GM23338 (cell line): ENCODE results near the gene GRID2IP. TPM values are rescaled to one million over a fixed set of nuclear protein-coding genes. Genes with fewer than 3 reads are reported as not detected.

Experiments used
- ATAC-seq: fragments of 200-7000 bp; cut with Tn5 transposase; 3 replicates; pipeline ENCODE4 v1.9.1; 2020
- DNase-seq: peaks from one replicate; pipeline ENCODE4 v3.0.0-alpha.2; 2015; ENCODE audit warnings: low spot score
- H2AFZ ChIP-seq: fragments of 200-600 bp; sonication (generic); 2 replicates; pipeline ENCODE4 v1.8.0; 2016; ENCODE audit warnings: antibody characterized with exemption, mild to moderate bottlenecking, moderate library complexity
- H3F3A ChIP-seq: fragments of 200-600 bp; sonication (generic); replicated peaks from 2 replicates; pipeline ENCODE4 v1.8.0; 2017; ENCODE audit warnings: antibody characterized with exemption, mixed run types, low read depth
- H3K27ac ChIP-seq: fragments of 200-600 bp; sonication (generic); 2 replicates; pipeline ENCODE4 v1.6.1; 2016; ENCODE audit warnings: low read depth
- H3K27me3 ChIP-seq: fragments of 200-600 bp; sonication (generic); 2 replicates; pipeline ENCODE4 v1.8.0; 2016; ENCODE audit warnings: mild to moderate bottlenecking, mixed run types, moderate library complexity; ENCODE audit not compliant: insufficient read depth
- H3K36me3 ChIP-seq: fragments of 200-600 bp; sonication (generic); 2 replicates; pipeline ENCODE4 v1.8.0; 2016; ENCODE audit warnings: mild to moderate bottlenecking; ENCODE audit not compliant: insufficient read depth
- H3K4me1 ChIP-seq: fragments of 200-600 bp; sonication (generic); 2 replicates; pipeline ENCODE4 v1.8.0; 2016; ENCODE audit warnings: mild to moderate bottlenecking, moderate library complexity; ENCODE audit not compliant: insufficient read depth
- H3K4me2 ChIP-seq: fragments of 200-600 bp; sonication (generic); 2 replicates; pipeline ENCODE4 v1.7.1; 2017; ENCODE audit warnings: mixed run types
- H3K4me3 ChIP-seq: fragments of 200-600 bp; sonication (generic); 2 replicates; pipeline ENCODE4 v1.6.1; 2016; ENCODE audit warnings: mixed run types
- H3K79me2 ChIP-seq: fragments of 200-600 bp; sonication (generic); replicated peaks from 2 replicates; pipeline ENCODE4 v1.8.0; 2017; ENCODE audit warnings: mild to moderate bottlenecking; ENCODE audit not compliant: insufficient read depth
- H3K9me2 ChIP-seq: fragments of 200-600 bp; sonication (generic); 2 replicates; pipeline ENCODE4 v1.8.0; 2017; ENCODE audit not compliant: insufficient read depth
- H4K20me1 ChIP-seq: fragments of 200-600 bp; sonication (generic); replicated peaks from 2 replicates; pipeline ENCODE4 v1.8.0; 2017; ENCODE audit warnings: mild to moderate bottlenecking; ENCODE audit not compliant: insufficient read depth
- H3K27ac Mint-ChIP-seq: 2 replicates; pipeline ENCODE4 v1.8.0; 2020; ENCODE audit warnings: inconsistent platforms, mild to moderate bottlenecking, moderate library complexity, mixed read lengths
- H3K27me3 Mint-ChIP-seq: 3 replicates; pipeline ENCODE4 v1.8.0; 2022; ENCODE audit warnings: low read depth, mild to moderate bottlenecking, moderate library complexity, mixed read lengths, inconsistent platforms; ENCODE audit not compliant: insufficient read depth, poor library complexity
- H3K36me3 Mint-ChIP-seq: 3 replicates; pipeline ENCODE4 v1.8.0; 2021; ENCODE audit warnings: low read depth, mild to moderate bottlenecking, inconsistent platforms, moderate library complexity, mixed read lengths
- H3K4me1 Mint-ChIP-seq: 3 replicates; pipeline ENCODE4 v1.8.0; 2020; ENCODE audit warnings: mild to moderate bottlenecking, inconsistent platforms, mixed read lengths
- H3K4me3 Mint-ChIP-seq: 3 replicates; pipeline ENCODE4 v1.8.0; 2021; ENCODE audit warnings: moderate library complexity, mild to moderate bottlenecking, inconsistent platforms, mixed read lengths
- H3K9me3 Mint-ChIP-seq: 3 replicates; pipeline ENCODE4 v1.8.0; 2020; ENCODE audit warnings: moderate library complexity, mild to moderate bottlenecking, inconsistent platforms, mixed read lengths
- CTCF ChIP-seq, 2 experiments: fragments of 200-600 bp in 1 of 2; sonication (generic) in 1 of 2; conservative IDR thresholded peaks; 2 replicates each; pipeline versions ENCODE4 v1.5.1 to v1.6.1; 2016 to 2017; ENCODE audit warnings: antibody characterized with exemption in 2 of 2, low read depth in 2 of 2, mild to moderate bottlenecking in 2 of 2, moderate library complexity in 1 of 2
- ETS1 ChIP-seq: IDR thresholded peaks from 2 replicates; pipeline ENCODE4 v1.6.1; 2016; ENCODE audit warnings: antibody characterized with exemption
- EZH2phosphoT487 ChIP-seq: fragments of 200-600 bp; sonication (generic); IDR thresholded peaks from one replicate; pipeline ENCODE4 v1.8.1; 2018; ENCODE audit warnings: antibody characterized with exemption; ENCODE audit not compliant: unreplicated experiment
- JUNB ChIP-seq: IDR thresholded peaks from one replicate; pipeline ENCODE4 v1.6.1; 2016; ENCODE audit warnings: antibody characterized with exemption; ENCODE audit not compliant: unreplicated experiment
- NANOG ChIP-seq: IDR thresholded peaks from 2 replicates; pipeline ENCODE4 v1.6.1; 2016; ENCODE audit warnings: antibody characterized with exemption, borderline replicate concordance
- POLR2AphosphoS5 ChIP-seq: IDR thresholded peaks from 2 replicates; pipeline ENCODE4 v1.6.1; 2016; ENCODE audit warnings: antibody characterized with exemption, low read depth
- REST ChIP-seq: IDR thresholded peaks from one replicate; pipeline ENCODE4 v1.6.1; 2018; ENCODE audit warnings: antibody characterized with exemption; ENCODE audit not compliant: unreplicated experiment
- STAT1 ChIP-seq: IDR thresholded peaks from one replicate; pipeline ENCODE4 v1.6.1; 2016; ENCODE audit warnings: antibody characterized with exemption; ENCODE audit not compliant: unreplicated experiment
- ZNF331 ChIP-seq: fragments of 250-450 bp; sonication (Bioruptor Pico); IDR thresholded peaks from 2 replicates; pipeline ENCODE4 v1.5.0; 2020; ENCODE audit warnings: low read depth, mild to moderate bottlenecking, moderate library complexity
- ZNF462 ChIP-seq: fragments of 250-450 bp; sonication (Bioruptor Pico); IDR thresholded peaks from 2 replicates; pipeline ENCODE4 v1.5.0; 2020; ENCODE audit warnings: mild to moderate bottlenecking, moderate library complexity
- polyA plus RNA-seq: library from polyadenylated mRNA; unstranded; fragments of >200 nt; fragmentation: Nextera tagmentation; extraction: Ambion mirVana; gene quantifications from 2 replicates; pipeline ENCODE4 v1.2.1, GENCODE V29; 2016
- total RNA-seq: library from RNA; depleted of rRNA; stranded (reverse); fragments of >200 nt; shearing (Covaris generic); gene quantifications from 2 replicates; pipeline ENCODE4 v1.2.3, GENCODE V29; 2014

The GRID2IP gene
- total and polyA plus RNA-seq, 2 experiments from 2014 or later = 0.73 to 1.5 TPM

- no peak overlapping the region for H3K4me3 ChIP-seq
- H3K27me3 Mint-ChIP-seq = peaks cover 8% of the 10 kb centered on the region
- H3K4me1 Mint-ChIP-seq = peaks cover 5% of the 10 kb centered on the region
- H3K4me2 ChIP-seq = no peak overlapping the region
- no peaks in the 10 kb centered on the region for H3K27me3 ChIP-seq
- H3K36me3 ChIP-seq = no peaks in the 10 kb centered on the region
- TF ChIP-seq NANOG = no peak
- TF ChIP-seq ZNF462 (CRISPR knock-in tag) = no peak
- TF ChIP-seq POLR2AphosphoS5 = no peak
- TF ChIP-seq ZNF331 (CRISPR knock-in tag) = no peak
- TF ChIP-seq CTCF (conservative IDR thresholded peaks at IDR 0.05; ENCODE audit: low read depth in 2 of 2) = no peak
- no peak for TF ChIP-seq ETS1
- no peak for TF ChIP-seq EZH2phosphoT487
- no peak for TF ChIP-seq JUNB
- no peak for TF ChIP-seq REST
- TF ChIP-seq STAT1 = no peak
- no peak overlapping the region for H3K4me3 Mint-ChIP-seq
- peaks cover 6% of the 10 kb centered on the region; the same call in 1 of the 2 replicates for H3F3A ChIP-seq
- no peak for ATAC-seq
- H2AFZ ChIP-seq = no peak overlapping the region
- H3K36me3 Mint-ChIP-seq = peaks cover 7% of the 10 kb centered on the region; the same call in 1 of the 3 replicates
- no peaks in the 10 kb centered on the region for H3K79me2 ChIP-seq
- no peak for DNase-seq
- no peaks in the 10 kb centered on the region for H3K9me2 ChIP-seq
- no peaks in the 10 kb centered on the region; the same call in 1 of the 2 replicates for H3K4me1 ChIP-seq
- no peaks in the 10 kb centered on the region for H3K9me3 Mint-ChIP-seq
- no peak overlapping the region for H3K27ac Mint-ChIP-seq
- no peaks in the 10 kb centered on the region for H4K20me1 ChIP-seq
- no peak overlapping the region for H3K27ac ChIP-seq
These were observed 42.3 kb downstream of the GRID2IP start for GRCh38 chr7:6508950-6509349.
